Mammary epithelial cell (primary cell): ENCODE measurements around the gene KIF26B.

Experiments used
- EZH2 ChIP-seq: IDR thresholded peaks from 2 replicates; pipeline ENCODE4 v1.6.1; 2012; ENCODE audit warnings: low read length, inconsistent platforms, borderline replicate concordance
- TF ChIP-seq, protein P1 (sequence below), 2 donors: IDR thresholded peaks in 1 of 2; conservative IDR thresholded peaks in 1 of 2; 2 replicates each; pipeline ENCODE4 v1.5.1; 2011 to 2012; ENCODE audit warnings: inconsistent platforms in 2 of 2, low read length in 2 of 2, mild to moderate bottlenecking in 2 of 2, control low read depth in 1 of 2, low read depth in 1 of 2; ENCODE audit not compliant: insufficient read depth in 1 of 2; ENCODE audit errors: extremely low read depth in 1 of 2

DNA sequence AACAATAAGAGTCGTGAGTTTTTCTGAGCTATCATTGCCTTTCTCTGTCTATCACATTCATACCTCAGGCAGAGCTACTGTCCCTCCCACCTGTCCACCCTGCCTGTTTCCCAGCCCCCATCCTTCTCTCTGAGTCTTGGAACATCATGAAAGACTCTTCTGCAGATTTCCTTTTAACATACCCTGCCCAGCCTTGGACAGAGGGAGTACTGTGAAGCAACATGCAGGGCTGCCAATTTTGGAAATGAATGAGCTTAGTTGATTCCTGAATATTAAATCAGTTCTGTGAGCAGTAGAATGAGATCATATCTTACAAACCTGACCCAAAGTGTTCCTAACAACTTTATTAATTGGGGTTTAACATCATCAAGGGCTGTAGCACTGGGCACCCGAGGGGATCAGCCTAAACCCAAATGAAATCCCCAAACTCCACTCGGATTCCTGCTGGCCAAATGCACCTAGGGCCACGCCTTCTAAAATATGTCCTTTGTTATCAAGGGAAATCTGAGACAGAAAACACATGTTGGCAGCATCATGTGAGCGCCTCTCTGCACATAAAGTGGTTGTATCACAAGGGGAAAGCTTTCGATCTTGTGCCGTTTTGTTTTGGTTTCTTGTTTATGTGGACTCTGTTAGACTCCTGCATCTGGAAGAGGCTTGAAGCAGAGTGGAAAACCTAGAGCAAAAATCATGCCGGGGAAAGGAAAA lies 357.6 kb downstream of the KIF26B start:
- TF ChIP-seq, protein P1, sequence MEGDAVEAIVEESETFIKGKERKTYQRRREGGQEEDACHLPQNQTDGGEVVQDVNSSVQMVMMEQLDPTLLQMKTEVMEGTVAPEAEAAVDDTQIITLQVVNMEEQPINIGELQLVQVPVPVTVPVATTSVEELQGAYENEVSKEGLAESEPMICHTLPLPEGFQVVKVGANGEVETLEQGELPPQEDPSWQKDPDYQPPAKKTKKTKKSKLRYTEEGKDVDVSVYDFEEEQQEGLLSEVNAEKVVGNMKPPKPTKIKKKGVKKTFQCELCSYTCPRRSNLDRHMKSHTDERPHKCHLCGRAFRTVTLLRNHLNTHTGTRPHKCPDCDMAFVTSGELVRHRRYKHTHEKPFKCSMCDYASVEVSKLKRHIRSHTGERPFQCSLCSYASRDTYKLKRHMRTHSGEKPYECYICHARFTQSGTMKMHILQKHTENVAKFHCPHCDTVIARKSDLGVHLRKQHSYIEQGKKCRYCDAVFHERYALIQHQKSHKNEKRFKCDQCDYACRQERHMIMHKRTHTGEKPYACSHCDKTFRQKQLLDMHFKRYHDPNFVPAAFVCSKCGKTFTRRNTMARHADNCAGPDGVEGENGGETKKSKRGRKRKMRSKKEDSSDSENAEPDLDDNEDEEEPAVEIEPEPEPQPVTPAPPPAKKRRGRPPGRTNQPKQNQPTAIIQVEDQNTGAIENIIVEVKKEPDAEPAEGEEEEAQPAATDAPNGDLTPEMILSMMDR (conservative IDR thresholded peaks at IDR 0.05 in 1 of 2, IDR thresholded peaks at IDR 0.05 in 1 of 2; ENCODE audit: extremely low read depth in 1 of 2, insufficient read depth in 1 of 2, low read depth in 1 of 2, low read length in 2 of 2): no peak
- no peak for TF ChIP-seq EZH2
